C1 segment of cervical spinal cord (tissue), 14 donors: ENCODE measurements around the gene CACNA2D3.

Source experiments
- DNase-seq, 14 donors: peaks; one replicate each; lab custom pipeline; 2025; lab: John Stamatoyannopoulos, UW

Gene CACNA2D3

DNA sequence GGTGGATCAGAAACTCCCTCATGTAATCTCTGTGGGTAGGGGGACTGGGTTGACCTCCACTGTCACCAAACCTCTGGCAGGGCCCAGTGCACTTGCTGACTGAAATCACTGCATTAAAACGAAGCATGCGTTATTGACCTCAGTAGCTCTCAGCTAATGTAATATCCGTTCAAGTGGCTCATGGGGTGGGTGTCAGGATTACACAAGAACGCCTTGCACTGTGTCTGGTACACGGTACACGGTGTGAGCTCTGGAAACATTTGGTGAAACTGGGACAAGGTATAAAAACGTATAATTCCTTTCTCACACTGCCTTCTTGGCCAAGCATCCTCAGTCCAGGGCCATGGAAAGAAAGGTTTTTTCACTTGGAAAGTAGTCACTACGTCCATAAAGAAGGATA lies 793.6 kb downstream of the CACNA2D3 start:
- DNase-seq, result no peak

DNA sequence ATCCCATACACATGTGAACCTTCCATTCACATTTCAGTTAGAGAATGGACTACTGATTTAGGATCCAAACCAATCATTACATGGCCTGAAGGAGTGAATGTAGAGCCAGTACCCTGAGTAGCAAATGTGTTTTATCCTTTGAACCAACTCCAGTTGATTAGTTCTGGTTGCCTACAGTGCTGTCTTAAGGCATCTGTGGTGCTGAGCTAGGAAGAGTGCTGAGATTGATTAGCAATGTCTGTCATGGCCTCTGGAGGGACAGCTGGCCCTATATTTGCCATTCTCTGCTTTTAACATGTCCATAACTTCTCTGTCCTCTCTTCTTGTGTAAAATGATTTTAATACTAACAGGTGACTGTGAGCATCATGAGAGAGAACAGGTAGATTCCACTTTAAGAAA lies 794.4 kb downstream of the CACNA2D3 start:
- DNase-seq, result no peak

DNA sequence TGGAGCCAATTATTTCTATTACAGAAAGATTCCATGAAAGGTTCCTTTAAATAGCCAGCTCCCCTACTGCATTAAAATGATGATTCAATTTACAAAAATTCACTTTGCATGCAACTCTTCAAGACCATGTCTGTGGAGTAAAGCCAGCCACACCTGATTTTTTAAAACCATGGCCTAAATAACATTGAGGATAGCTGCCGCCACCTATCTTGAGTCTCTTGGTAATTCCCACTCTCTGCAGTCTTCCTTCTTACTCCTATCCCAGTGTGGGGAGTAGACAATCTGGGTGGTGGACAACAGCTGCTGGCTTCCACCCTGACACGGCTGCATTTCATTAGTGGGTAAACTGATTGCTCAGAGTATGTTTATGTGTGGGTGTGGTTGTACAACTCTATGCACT lies 794.8 kb downstream of the CACNA2D3 start:
- DNase-seq, result no peak

DNA sequence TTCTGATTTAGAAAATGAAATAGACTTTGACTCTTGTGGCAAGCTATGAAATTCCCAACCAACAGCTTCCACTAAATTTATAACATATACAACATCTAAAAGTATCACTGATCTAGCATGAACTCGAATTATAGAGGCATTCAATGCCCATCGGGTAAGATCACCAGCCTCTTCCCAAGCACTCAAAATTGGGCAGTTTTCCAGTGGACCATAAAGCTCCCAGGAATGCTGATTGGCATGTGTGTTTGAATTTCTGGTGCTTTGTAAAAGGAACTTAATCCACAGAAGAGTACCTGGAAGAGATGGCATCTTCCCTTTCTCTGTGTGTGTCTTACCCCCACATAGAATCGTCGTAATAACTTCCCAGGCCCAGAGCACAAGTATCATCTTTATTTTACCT lies 795.5 kb downstream of the CACNA2D3 start:
- DNase-seq, result no peak

GRCh38 chr3:54918516-54918915 lies 796.2 kb downstream of the CACNA2D3 start:
- no peak for DNase-seq

DNA sequence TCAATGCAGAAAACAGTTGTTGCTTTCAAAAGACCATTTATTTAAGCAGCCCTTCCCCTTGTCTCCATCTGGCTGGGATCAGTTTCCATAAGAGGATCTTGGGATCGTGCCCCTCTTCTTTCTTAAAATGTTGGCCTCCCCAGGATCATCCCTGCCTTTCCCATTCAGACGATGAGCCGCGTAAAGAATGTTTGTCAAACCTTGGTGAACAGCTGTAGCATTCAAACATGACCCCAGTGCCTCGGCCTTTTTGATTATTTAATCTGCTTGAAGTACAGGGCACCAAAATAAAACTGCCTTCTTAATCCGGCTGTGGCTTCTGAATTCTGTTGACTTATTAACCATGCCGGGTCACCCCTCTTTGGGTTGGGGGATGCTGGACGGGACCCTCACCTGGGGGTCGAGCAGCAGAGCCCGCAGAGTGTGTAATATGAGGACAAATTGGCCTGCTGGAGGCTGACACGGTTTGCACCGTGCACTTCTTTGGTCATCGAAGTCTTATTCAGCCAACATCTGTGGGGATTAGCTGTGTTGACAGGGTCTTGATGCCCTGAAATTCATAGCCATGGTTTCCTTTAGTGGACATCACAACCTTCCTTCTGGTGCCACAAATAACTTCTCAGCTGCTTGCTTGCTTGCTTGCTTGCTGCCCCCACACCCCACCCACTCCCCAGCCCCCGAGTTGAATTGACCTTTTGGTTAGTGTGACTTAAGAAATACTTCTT lies 805.9 kb downstream of the CACNA2D3 start, which contains the start of gene LRTM1:
Gene LRTM1, minus strand, starts transcription at position 14 of the 725 bp plus-strand sequence. CDS start 148 bp downstream, outside the sequence.
- no peak for DNase-seq

DNA sequence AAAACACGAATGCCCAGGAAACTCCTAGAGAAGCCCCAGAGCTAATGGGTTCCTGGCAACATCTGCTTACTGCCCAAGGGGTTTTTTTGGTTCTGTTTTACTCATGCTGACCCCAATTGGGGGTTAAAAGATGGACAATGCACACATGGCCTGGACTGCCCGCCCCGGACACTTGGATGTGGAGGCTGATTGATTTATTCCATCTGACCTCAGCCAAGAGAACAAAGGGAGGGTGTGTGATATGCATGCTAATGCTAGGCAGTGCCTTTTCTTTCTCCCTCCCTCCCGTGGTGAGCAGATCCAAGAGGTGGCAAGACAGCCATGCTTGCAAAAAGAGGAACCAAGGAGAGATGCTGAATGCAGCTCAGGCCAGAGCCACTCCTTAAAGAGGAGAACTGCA lies 808.8 kb downstream of the CACNA2D3 start:
- peak in 12 of 14 donors; percentile 14 to 72 (median 53) for DNase-seq

DNA sequence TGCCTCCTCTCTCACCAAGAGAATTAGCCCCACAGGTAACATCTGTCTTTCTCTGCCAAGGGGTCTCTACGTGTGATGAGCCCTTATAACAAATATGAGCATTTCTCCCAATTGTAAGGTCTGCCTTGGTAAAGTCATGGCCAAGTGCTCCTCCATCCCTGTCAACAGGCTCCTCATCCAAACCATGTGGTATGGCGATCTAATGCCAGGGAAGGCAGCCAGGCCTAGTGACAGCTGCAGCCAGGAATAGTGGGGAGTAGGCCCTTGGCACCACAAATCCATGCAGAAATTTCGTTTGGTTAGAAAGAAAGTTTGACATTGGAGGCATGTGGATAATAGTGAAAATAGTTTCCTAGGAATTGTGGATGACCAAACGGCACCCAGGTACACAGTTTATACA lies 810.3 kb downstream of the CACNA2D3 start:
- DNase-seq, result peak in 12 of 14 donors; percentile 2 to 48 (median 21)

DNA sequence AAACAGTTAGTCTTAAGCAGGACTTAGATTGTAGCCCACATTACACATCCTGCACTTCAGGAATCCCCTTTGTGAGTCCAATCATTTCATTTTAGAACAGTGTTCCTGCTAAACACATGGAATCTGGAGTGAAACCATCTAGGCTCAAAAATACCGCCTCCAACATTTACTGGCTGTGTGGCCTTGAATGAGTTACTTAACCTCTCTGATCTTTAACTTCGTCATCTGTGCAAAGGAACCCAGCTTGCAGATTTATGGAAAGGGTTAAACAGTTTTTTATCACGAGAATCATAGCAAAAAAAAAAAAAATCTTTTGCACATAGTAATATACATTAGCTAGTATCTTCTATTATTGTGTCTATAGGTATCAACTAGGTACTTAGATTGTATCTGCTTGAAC lies 813.5 kb downstream of the CACNA2D3 start:
- DNase-seq, result no peak

GRCh38 chr3:54936561-54936960 lies 814.2 kb downstream of the CACNA2D3 start:
- DNase-seq, result no peak

DNA sequence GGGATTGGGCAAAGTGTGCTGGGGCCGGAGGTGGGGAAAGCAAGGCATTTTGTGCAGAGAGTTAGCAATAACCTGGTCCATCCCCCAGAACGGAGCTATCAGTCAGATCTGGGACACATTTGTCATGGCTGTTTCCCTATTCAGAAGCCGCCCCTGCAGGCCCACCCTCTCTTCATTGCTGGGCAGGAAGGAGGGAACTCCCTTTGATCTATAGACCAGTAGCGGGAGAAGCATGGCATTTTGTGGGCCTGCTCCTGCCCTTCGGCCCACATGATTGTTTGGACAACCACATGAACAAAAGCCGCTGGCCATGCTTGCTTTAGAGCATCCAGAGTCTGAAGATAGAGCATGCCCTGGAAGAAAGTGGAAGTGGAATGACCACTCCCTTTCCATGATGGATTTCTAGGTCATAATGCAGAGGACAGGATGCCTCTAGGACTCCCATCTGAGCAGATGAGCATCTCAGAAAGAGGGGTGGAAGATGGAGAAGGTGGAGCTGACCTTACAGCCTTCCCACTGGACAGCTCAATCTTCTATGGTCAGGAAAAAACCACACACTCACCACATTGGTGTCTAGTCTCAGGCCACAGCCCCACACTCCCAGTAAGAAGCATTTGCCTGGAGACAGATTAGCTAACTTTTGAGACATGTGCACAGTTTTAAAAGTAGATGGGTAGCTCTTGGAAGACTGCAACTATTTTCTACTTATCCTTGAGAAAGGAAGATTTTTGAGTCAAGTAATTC lies 817.4 kb downstream of the CACNA2D3 start:
- no peak for DNase-seq

DNA sequence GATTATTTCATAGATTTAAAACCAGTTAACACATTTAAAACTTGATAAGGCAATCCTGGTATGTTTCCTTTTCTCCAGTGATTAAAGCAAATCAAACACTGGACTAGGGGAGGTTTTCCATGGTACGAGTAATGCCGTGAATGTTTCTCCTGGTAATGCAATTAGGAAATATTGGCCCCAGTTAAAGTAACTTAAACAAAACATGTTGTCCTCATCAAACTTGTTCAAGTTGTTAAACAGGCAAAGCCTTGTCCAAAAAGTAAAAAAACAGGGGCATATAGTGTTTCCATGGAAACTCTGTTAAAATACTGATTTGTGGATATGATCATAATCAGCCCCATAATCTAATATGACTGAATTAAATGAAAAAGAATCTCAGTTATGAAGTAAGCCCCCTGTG lies 818.6 kb downstream of the CACNA2D3 start:
- no peak for DNase-seq

- no peak for DNase-seq
Measured at GRCh38 chr3:54941690-54942362, 819.5 kb downstream of the CACNA2D3 start.

- DNase-seq, result no peak
Measured at GRCh38 chr3:54949491-54950044, 827.2 kb downstream of the CACNA2D3 start.

GRCh38 chr3:54950391-54951003 lies 828.1 kb downstream of the CACNA2D3 start:
- DNase-seq, result no peak

- peak in 10 of 14 donors; percentile 3 to 69 (median 24) for DNase-seq
Measured at GRCh38 chr3:54951405-54951804, 829.1 kb downstream of the CACNA2D3 start.

GRCh38 chr3:54954022-54954421 lies 831.7 kb downstream of the CACNA2D3 start:
- no peak for DNase-seq

DNA sequence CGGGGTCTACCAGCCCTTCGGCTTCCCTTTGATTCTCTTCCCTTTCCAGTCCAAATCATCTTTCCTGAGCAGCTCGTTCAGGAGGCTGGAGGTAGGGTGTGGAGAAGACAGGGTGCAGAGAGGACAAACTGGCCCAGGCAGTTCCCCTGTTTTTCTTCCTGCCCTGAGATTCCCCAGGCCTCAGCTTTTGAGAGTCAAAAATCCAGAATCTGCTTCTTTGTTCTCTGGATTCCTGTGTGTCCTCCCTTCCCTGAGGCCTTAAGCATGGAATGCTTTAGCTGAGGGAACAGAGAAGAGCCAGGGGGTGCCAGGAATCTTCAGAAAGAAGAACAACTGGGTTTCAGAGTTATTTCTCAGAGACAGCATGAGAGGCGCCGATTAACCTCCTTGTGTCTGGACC lies 832.2 kb downstream of the CACNA2D3 start:
- no peak for DNase-seq

GRCh38 chr3:54955496-54955895 lies 833.1 kb downstream of the CACNA2D3 start:
- no peak for DNase-seq

GRCh38 chr3:54955941-54956340 lies 833.6 kb downstream of the CACNA2D3 start:
- DNase-seq, result no peak

- no peak for DNase-seq
Measured at GRCh38 chr3:54957711-54958110, 835.4 kb downstream of the CACNA2D3 start.

- DNase-seq, result no peak
Measured at GRCh38 chr3:54960082-54960481, 837.7 kb downstream of the CACNA2D3 start.
